Mesenteric fat pad (tissue), 1 donor: ENCODE measurements around the gene ATG5. TPM values are rescaled to one million over a fixed set of nuclear protein-coding genes. Genes with fewer than 3 reads are reported as not detected.

Experiments
- DNase-seq: peaks from one replicate; pipeline ENCODE4 v3.0.0-alpha.2; 2020; ENCODE audit warnings: low spot score
- total RNA-seq: library from RNA; stranded (reverse); fragmentation: NEBNext Ultra II Directional; extraction: Animal tissue kit (Norgen Biotek cat#: 25700); gene quantifications from one replicate; pipeline ENCODE4 v1.2.1, GENCODE V29; 2021
- donor health status: DM: yes; HTN: yes; CAD: no.

Gene ATG5
- total RNA-seq, 1 donor from 2014 or later = 31.2 TPM

GRCh38 chr6:106226676-106227075, 98.9 kb downstream of the ATG5 start:
- no peak for DNase-seq

DNA sequence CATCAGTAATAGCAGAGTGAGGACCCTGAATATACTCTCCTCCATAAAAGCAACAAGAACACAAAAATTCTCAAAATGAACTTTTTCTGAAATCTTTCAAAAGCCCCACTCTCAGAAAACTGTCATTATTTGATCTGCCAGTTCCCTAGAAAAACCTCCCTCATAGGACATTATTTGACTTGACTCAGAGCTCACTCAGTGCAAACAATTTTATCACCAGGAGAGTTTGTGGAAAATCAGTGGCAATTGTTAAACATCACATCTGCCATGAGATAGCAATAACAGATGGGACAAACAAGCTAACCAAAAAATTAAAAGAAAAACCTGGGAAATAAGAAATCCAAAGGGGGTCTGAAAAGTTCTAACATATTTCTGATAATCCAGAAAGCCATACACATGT, 100.0 kb downstream of the ATG5 start:
- DNase-seq = no peak

- DNase-seq = no peak
These were observed 102.1 kb downstream of the ATG5 start for GRCh38 chr6:106223300-106223930.

- DNase-seq = no peak
These were observed 105.1 kb downstream of the ATG5 start for GRCh38 chr6:106220485-106220884.

GRCh38 chr6:106216527-106216926, 109.0 kb downstream of the ATG5 start:
- DNase-seq = no peak

DNA sequence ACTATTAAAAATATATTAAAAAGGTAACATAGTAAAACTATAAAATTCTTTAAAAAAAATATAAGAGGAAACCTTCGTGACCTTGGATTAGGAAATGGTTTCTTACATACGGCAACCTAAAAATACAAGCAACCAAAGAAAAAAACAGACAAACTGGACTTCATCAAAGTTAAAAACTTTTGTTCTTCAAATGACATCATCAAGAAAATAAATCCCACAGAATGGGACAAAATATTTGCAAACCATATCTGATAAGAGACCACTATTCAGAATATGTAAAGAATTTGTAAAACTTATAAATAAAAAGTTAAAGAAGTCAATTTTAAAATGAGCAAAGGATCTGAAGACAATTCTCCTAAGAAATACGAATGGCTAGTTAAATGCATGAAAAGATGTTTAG, 110.0 kb downstream of the ATG5 start:
- DNase-seq = no peak

DNA sequence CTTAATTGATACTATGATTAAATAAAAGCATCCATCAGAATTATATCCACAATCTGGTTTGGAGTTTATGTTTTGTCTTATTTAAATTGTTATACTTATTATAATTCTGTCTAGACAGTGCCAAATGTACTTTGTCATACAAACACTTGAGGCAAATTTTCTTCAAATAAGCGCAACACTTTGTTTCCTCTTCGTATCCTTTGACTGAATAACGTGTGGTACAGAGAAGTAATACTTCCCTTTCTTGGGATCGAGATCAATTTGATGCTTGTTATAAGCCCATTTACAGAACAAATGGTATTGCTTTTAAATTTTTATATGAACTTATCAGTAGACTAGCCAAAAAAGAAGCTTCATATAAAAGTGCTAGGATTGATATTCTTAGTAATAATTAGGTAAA, 111.0 kb downstream of the ATG5 start:
- DNase-seq = no peak

DNA sequence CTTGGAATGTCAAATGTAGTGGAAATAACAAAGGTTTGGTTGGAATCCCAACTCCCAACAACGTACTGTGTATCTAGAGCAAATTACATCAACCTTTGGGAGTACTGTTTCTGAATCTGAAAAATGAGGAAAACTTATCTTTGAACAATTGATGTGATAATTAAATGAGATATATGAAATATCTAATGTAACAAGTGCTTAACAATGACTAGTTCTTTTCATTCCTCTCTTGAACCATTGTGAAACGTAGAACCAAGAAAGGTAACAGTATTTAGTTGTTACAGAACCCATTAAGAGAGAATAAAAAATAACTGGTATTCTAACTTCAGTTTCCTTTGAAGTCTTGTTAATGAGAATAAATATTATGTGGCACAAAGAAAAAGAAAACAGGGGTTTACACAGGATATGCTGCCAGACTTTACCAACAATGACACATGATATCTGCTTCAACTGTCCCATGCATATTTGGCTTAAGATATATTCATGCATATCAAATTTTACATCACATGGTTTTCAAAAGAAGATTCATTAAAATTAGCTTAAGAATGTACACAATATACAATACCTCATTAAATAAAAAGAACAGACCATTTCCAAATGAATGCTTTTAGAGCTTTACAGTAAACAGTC, 111.8 kb downstream of the ATG5 start:
- DNase-seq = no peak

DNA sequence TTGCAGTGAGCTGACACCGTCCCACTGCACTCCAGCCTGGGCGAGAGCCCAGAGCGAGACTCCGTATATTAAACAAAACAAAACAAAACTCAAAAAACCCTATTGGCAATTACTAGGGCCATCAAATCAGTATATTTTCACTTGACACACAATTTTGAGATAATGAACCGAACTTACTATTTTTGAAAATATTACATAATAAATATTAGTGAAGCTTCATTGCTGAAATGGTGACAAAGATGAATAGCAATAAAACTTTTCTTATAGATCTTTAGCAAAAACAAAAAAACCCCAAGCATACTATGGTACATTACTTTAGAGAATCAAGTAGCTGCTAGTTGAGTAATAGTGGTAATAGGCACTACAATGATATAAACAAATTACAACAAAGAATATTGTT, 113.0 kb downstream of the ATG5 start:
- no peak for DNase-seq

DNA sequence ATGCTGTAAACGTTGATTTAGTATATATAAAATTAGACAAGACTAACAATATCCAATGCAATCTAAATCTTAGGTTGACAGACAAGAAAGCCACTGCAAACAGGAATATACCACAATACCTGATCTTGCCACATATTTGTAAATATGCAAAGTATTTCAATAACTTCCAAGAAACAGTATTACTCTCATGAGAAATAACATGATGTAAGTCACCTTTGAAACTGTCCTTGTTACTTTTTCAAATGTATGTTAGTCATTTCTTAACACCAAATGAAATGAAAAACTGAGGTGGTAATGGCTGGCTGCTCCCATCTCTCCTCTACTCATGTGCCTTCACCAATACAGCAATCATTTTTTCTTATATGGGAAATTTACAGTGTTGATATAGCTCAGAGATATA, 118.7 kb downstream of the ATG5 start:
- DNase-seq = no peak

DNA sequence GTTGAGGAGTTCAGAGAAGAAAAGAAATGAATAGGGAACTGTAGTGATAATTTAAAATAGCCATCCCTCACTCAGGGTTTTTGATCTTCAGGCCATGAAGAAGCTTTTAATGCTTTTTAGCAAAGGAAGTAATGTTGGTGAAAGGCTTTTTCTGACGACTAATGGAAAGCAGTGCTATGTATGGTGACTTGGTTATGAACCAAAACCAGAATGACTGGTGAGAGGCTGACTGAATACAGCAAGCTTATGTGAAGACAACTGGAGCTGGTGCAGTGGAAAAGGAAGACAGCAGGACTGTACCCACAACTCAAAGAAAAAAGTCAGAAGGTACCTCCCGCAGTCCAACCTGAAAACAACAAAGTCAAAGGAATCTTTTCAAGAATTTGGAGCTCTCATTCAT, 120.6 kb downstream of the ATG5 start:
- DNase-seq = no peak

DNA sequence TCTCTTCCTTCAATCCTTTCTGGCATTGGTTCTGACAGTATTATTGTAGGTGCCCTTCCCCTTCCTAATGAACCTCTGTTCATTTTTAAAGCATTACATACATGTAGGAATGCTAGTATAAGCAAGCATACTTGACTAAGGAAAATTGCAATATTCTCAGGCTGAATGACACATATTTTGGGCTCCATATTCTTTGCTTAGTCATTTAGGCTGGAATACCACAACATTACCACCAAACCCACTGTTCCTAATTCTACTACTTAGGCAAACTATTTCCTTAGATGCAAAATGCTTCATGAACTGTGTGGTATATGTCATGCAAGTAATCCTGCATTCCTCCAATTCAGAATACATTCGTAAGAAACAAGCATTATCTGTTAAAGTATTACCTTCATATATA, 125.6 kb downstream of the ATG5 start:
- no peak for DNase-seq

DNA sequence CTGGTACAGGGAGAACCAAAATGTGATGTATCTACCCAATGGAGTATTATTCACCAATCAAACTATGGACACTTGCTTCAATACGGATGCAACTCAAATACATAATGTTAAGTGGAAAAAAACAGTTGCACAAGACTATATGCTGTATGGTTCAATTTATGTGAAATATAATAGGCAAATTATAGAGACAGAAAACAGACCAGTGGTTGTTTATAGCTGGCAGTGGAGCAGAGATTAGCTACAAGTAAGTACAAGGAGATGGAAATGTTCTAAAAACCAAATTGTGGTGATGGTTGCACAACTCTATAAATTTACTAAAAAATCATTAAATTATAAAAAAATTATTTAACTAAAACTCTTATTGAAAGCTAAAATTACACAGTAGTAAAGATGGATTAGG, 126.2 kb downstream of the ATG5 start:
- no peak for DNase-seq

GRCh38 chr6:106197441-106197840, 128.1 kb downstream of the ATG5 start:
- DNase-seq = no peak

- no peak for DNase-seq
These were observed 130.3 kb downstream of the ATG5 start for GRCh38 chr6:106194949-106195921.

GRCh38 chr6:106192824-106193223, 132.7 kb downstream of the ATG5 start:
- DNase-seq = no peak

DNA sequence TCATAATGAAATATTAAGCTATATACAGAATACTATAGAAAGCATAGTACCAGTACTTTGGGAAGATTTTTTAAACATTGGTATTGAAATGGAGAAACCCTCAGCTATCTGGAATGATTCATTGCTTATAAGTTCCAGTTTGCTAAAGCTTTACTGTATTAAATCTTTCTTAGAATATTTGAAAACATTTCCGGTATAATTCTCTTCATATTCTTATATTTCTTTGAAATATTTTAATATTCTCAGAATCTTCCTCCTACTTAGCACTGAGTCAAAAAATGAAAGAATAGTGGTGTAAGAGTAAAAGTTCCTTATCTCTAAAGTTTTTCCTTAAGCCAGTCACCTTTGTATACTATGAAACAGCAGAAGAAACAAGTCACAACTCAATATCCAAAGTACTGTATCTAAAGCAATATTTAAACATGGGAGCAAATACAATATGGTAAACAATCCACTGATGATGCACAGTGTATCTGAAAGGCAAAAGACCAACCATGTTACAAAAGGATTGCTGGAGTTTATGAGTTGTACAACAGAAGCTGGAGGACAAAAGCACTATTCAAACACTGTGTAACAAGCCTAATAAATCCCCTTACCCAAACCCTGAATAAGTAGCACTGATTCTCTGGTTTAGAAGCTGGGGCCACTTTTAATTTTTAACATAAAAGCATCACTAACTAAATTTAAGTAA, 137.3 kb downstream of the ATG5 start:
- DNase-seq = no peak

- DNase-seq = no peak
These were observed 138.1 kb downstream of the ATG5 start for GRCh38 chr6:106187424-106187982.

DNA sequence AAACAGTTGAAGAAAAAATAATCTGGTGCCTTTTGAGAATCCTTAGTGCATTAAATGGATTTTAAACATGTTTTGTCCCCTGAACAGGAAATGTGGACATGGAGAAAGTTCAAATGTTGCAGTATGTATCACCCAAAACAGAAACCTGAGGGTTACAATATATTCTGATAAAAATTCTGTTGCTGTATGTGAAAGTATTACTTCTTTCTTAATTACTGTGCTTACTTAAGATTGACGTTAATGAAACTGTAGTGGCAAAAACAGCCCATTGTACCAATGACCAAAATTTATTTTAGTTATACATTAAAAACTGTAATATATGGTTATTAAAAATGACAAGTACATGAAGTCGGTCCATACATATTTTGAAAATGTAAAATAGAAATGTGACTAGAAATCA, 138.8 kb downstream of the ATG5 start:
- DNase-seq = no peak

GRCh38 chr6:106186172-106186571, 139.4 kb downstream of the ATG5 start:
- DNase-seq = no peak

- DNase-seq = no peak
These were observed 139.9 kb downstream of the ATG5 start for GRCh38 chr6:106185615-106186014.
